Measurements from ENCODE around the gene POC1A. TPM values are rescaled to one million over a fixed set of nuclear protein-coding genes. Genes with fewer than 3 reads are reported as not detected.
A peak's percentile ranks its signal among the peaks of the same experiment; 100 is the strongest.

The POC1A gene
- total and polyA plus RNA-seq, 2 of the 4 experiments (the other 2 are of a cell fraction): 10.6 to 11.5 TPM

DNA sequence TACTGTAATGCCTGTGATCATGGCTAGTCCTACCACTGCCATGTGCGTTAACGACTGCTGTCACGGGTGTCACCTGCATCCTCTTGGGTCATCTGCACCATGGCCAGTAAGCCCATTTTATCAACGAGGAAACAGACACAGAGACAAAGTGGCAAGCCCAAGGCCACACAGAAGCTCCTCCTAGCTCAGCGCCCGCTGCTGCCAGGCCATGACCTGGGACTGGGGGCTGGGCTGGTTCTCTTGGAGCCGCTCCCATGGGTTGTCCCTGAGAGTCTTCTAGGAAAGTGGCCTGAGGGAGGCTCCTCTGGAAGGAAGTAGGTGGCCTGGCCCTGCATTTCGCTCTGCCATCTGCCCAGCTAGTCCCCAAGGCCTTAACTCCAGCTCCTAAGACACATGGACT, 102.8 kb downstream of the POC1A start:
- dilution Hi-C loops (cut with HindIII; ENCODE audit: low sequenced_read_pairs, unreplicated experiment): no loop called here
- Histone ChIP-seq H2AFZ (replicated peaks; ENCODE audit: low read length, poor library complexity) (no peak overlapping the region), H3K4me1 (ENCODE audit: control insufficient read depth, insufficient read depth, low read length) (peaks cover 46% of the 10 kb centered on the region), H3K79me1 (ENCODE audit: low read depth in 1 of 2, low read length in 2 of 2) (peaks cover 17 to 82% of the 10 kb centered on the region in 2 experiments), H3K56ac (ENCODE audit: extremely low read depth, insufficient read depth, low read length) (no peak overlapping the region), H4K91ac (ENCODE audit: insufficient read depth, low read depth, low read length) (no peak overlapping the region; the same call in 1 of the 2 replicates), H2AK5ac (ENCODE audit: low read depth, low read length) (peak overlapping the region; percentile 72), H2BK15ac (ENCODE audit: low read depth, low read length) (no peak overlapping the region), H2BK120ac (ENCODE audit: low read depth, low read length) (no peak overlapping the region), H2AK9ac (replicated peaks; ENCODE audit: low read depth, low read length, poor library complexity) (peak overlapping the region; percentile 65), H4K20me1 (ENCODE audit: insufficient read depth, low read length) (peaks cover 11% of the 10 kb centered on the region; the same call in 1 of the 2 replicates), H3K18ac (ENCODE audit: low read depth, low read length) (no peak overlapping the region), H3K27me3 (ENCODE audit: control insufficient read depth, insufficient read depth, low read length) (no peaks in the 10 kb centered on the region), H3K9ac (ENCODE audit: low read depth, low read length) (no peak overlapping the region), H3K27ac (ENCODE audit: insufficient read depth, low read length) (no peak overlapping the region), H4K8ac (ENCODE audit: low read depth in 2 of 2, low read length in 2 of 2) (no peak overlapping the region), H3K9me3 (ENCODE audit: control insufficient read depth, insufficient read depth, low read length) (no peaks in the 10 kb centered on the region), H2BK5ac (ENCODE audit: low read depth, low read length, poor library complexity, severe bottlenecking) (no peak overlapping the region), H3K9me1 (ENCODE audit: insufficient read depth, low read length) (peaks cover 19% of the 10 kb centered on the region), H3K23ac (ENCODE audit: low read depth, low read length) (0 out of 2 replicates have a peak overlapping the region, but pooled peaks have one; percentile 39), H4K5ac (ENCODE audit: low read depth, low read length) (no peak overlapping the region), H3K14ac (replicated peaks; ENCODE audit: low read depth, low read length) (no peak overlapping the region), H3K4me3 (ENCODE audit: insufficient read depth, low read depth, low read length) (no peak overlapping the region), H3K4ac (ENCODE audit: low read depth, low read length) (no peak overlapping the region), H3K4me2 (ENCODE audit: low read depth, low read length) (no peak overlapping the region), H3K36me3 (ENCODE audit: control insufficient read depth, insufficient read depth, low read length) (peaks cover 30% of the 10 kb centered on the region), H2BK20ac (ENCODE audit: low read depth, low read length) (no peak overlapping the region)
- no TSS peak for BruUV-seq (replicated peaks)
- POLR2A ChIA-PET (ENCODE audit: unreplicated experiment): no interaction called here
- intact Hi-C loops (cut with micrococcal nuclease): no loop called here
- TF ChIP-seq NFE2L2 (IDR thresholded peaks at IDR 0.05; ENCODE audit: low read depth, low read length) (no peak), CHD1 (IDR thresholded peaks at IDR 0.05; ENCODE audit: low read depth, low read length) (no peak), RAD21 (IDR thresholded peaks at IDR 0.05; ENCODE audit: low read length) (no peak), RFX5 (IDR thresholded peaks at IDR 0.05; ENCODE audit: low read depth, low read length) (no peak), MAFK (IDR thresholded peaks at IDR 0.05; ENCODE audit: low read depth, low read length) (no peak), MXI1 (IDR thresholded peaks at IDR 0.05; ENCODE audit: borderline replicate concordance, low read depth, low read length) (no peak), MAZ (IDR thresholded peaks at IDR 0.05; ENCODE audit: borderline replicate concordance, low read depth, low read length) (no peak), FOS (IDR thresholded peaks at IDR 0.05; ENCODE audit: low read depth, low read length) (no peak), RCOR1 (IDR thresholded peaks at IDR 0.05; ENCODE audit: insufficient replicate concordance, low read length) (no peak), BHLHE40 (IDR thresholded peaks at IDR 0.05; ENCODE audit: low read depth, low read length) (no peak), POLR2A (IDR thresholded peaks at IDR 0.05; ENCODE audit: low read depth, low read length) (no peak), SMC3 (IDR thresholded peaks at IDR 0.05; ENCODE audit: low read depth, low read length) (no peak), CEBPB (IDR thresholded peaks at IDR 0.05; ENCODE audit: low read depth, low read length) (no peak)
- TF ChIP-seq, protein P1, sequence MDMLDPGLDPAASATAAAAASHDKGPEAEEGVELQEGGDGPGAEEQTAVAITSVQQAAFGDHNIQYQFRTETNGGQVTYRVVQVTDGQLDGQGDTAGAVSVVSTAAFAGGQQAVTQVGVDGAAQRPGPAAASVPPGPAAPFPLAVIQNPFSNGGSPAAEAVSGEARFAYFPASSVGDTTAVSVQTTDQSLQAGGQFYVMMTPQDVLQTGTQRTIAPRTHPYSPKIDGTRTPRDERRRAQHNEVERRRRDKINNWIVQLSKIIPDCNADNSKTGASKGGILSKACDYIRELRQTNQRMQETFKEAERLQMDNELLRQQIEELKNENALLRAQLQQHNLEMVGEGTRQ (IDR thresholded peaks at IDR 0.05; ENCODE audit: low read depth, low read length): no peak
- TF ChIP-seq, protein P2, sequence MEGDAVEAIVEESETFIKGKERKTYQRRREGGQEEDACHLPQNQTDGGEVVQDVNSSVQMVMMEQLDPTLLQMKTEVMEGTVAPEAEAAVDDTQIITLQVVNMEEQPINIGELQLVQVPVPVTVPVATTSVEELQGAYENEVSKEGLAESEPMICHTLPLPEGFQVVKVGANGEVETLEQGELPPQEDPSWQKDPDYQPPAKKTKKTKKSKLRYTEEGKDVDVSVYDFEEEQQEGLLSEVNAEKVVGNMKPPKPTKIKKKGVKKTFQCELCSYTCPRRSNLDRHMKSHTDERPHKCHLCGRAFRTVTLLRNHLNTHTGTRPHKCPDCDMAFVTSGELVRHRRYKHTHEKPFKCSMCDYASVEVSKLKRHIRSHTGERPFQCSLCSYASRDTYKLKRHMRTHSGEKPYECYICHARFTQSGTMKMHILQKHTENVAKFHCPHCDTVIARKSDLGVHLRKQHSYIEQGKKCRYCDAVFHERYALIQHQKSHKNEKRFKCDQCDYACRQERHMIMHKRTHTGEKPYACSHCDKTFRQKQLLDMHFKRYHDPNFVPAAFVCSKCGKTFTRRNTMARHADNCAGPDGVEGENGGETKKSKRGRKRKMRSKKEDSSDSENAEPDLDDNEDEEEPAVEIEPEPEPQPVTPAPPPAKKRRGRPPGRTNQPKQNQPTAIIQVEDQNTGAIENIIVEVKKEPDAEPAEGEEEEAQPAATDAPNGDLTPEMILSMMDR (conservative IDR thresholded peaks at IDR 0.05; ENCODE audit: low read depth, low read length): no peak
- TF ChIP-seq, protein P3, sequence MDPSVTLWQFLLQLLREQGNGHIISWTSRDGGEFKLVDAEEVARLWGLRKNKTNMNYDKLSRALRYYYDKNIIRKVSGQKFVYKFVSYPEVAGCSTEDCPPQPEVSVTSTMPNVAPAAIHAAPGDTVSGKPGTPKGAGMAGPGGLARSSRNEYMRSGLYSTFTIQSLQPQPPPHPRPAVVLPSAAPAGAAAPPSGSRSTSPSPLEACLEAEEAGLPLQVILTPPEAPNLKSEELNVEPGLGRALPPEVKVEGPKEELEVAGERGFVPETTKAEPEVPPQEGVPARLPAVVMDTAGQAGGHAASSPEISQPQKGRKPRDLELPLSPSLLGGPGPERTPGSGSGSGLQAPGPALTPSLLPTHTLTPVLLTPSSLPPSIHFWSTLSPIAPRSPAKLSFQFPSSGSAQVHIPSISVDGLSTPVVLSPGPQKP (IDR thresholded peaks at IDR 0.05; ENCODE audit: borderline replicate concordance, low read depth, low read length): no peak
- DNase-seq (no peak), ATAC-seq (ENCODE audit: low read depth) (no peak)
- CTCF ChIA-PET: interaction anchor here (4.1 kb wide), 1 partner anchor 47 kb away, joined by 28 read pairs; no protein-coding TSS in a partner anchor
- in situ Hi-C loops (cut with MboI; ENCODE audit: low sequenced_read_pairs): no loop called here
- 100% methylated on average over 3 of the region's 8 CpGs; no CpG with 5 or more reads in 1 of the 2 experiments for WGBS, 2 experiments (ENCODE audit: extremely low coverage in 2 of 2, insufficient read length in 1 of 2)

All from IMR-90 (cell line).